CD4-positive, alpha-beta T cell (primary cell): Measurements from ENCODE around the gene FGD5. TPM values are rescaled to one million over a fixed set of nuclear protein-coding genes. Genes with fewer than 3 reads are reported as not detected.

Source experiments
- ATAC-seq: fragments of 200-7000 bp; cut with Tn5 transposase; one replicate; pipeline ENCODE4 v1.10.0; 2022; ENCODE audit warnings: mild to moderate bottlenecking; ENCODE audit not compliant: poor library complexity
- CTCF ChIA-PET: fragments of 350-600 bp; sonication (Branson Sonifier 250); formaldehyde crosslinking; loops from one replicate; lab custom pipeline; 2021; ENCODE audit warnings: antibody characterized with exemption, inconsistent platforms; lab: Charles Lee
- POLR2A ChIA-PET: fragments of 350-600 bp; sonication (Branson Sonifier 250); formaldehyde crosslinking; loops from one replicate; lab custom pipeline; 2021; ENCODE audit warnings: antibody characterized with exemption, inconsistent platforms; lab: Charles Lee
- DNase-seq, 14 experiments: peaks; one replicate each; pipeline ENCODE4 v3.0.0-alpha.2; 2013 to 2020; ENCODE audit warnings: mixed read lengths in 2 of 14
- H3K27ac ChIP-seq, 2 donors: one replicate each; pipeline versions ENCODE4 v1.5.1 to v1.7.0; 2013; ENCODE audit warnings: low read length in 2 of 2, low read depth in 1 of 2, mild to moderate bottlenecking in 1 of 2
- H3K27me3 ChIP-seq, 2 experiments: 1 replicate in 1 of 2; 2 replicates in 1 of 2; pipeline versions ENCODE4 v1.6.1 to v1.7.0; 2013; ENCODE audit warnings: low read length in 2 of 2, control low read depth in 1 of 2, mild to moderate bottlenecking in 1 of 2, moderate library complexity in 1 of 2; ENCODE audit not compliant: insufficient read depth in 2 of 2, control insufficient read depth in 1 of 2
- H3K36me3 ChIP-seq: one replicate; pipeline ENCODE4 v1.6.1; 2013; ENCODE audit warnings: low read length, control low read depth; ENCODE audit not compliant: insufficient read depth
- H3K4me1 ChIP-seq: one replicate; pipeline ENCODE4 v1.6.1; 2013; ENCODE audit warnings: low read length, control low read depth; ENCODE audit not compliant: insufficient read depth
- H3K4me3 ChIP-seq: one replicate; pipeline ENCODE4 v1.5.1; 2013; ENCODE audit warnings: mild to moderate bottlenecking, low read length, moderate library complexity
- H3K9me3 ChIP-seq, 2 experiments: 1 replicate in 1 of 2; 2 replicates in 1 of 2; pipeline versions ENCODE4 v1.6.1 to v1.7.0; 2013; ENCODE audit warnings: low read length in 2 of 2, mild to moderate bottlenecking in 2 of 2, control low read depth in 1 of 2, moderate library complexity in 1 of 2; ENCODE audit not compliant: control insufficient read depth in 1 of 2, insufficient read depth in 1 of 2
- H3K27ac Mint-ChIP-seq: one replicate; pipeline ENCODE4 v1.8.0; 2020; ENCODE audit warnings: mixed read lengths
- H3K27me3 Mint-ChIP-seq: one replicate; pipeline ENCODE4 v1.8.0; 2021; ENCODE audit warnings: mixed read lengths
- H3K36me3 Mint-ChIP-seq: one replicate; pipeline ENCODE4 v1.8.0; 2021; ENCODE audit warnings: low read depth, mixed read lengths
- H3K4me1 Mint-ChIP-seq: one replicate; pipeline ENCODE4 v1.8.0; 2021; ENCODE audit warnings: low read depth, mixed read lengths
- H3K4me3 Mint-ChIP-seq: one replicate; pipeline ENCODE4 v1.8.0; 2020; ENCODE audit warnings: mild to moderate bottlenecking, mixed read lengths
- H3K9me3 Mint-ChIP-seq: one replicate; pipeline ENCODE4 v1.8.0; 2020; ENCODE audit warnings: mixed read lengths
- CTCF ChIP-seq: fragments of 200-600 bp; IDR thresholded peaks from one replicate; pipeline ENCODE4 v1.8.0; 2022; ENCODE audit warnings: antibody characterized with exemption, mild to moderate bottlenecking
- intact Hi-C, 2 experiments: fragments of 100-400 bp; cut with DNase I in 1 of 2; cut with micrococcal nuclease in 1 of 2; formaldehyde crosslinking; loops; one replicate each; pipeline versions ENCODE4 v1.15.1 to v1.9.0; 2023 to 2025; cut with DNase I, micrococcal nuclease
- total RNA-seq, 174 experiments: library from RNA in 2 of 174; stranded (reverse) in 2 of 174; gene quantifications; one replicate each; pipeline ENCODE4 v1.2.3 and lab custom pipeline; 2021 to 2026

The FGD5 gene
- total RNA-seq, 2 experiments from 2014 or later: not detected

DNA sequence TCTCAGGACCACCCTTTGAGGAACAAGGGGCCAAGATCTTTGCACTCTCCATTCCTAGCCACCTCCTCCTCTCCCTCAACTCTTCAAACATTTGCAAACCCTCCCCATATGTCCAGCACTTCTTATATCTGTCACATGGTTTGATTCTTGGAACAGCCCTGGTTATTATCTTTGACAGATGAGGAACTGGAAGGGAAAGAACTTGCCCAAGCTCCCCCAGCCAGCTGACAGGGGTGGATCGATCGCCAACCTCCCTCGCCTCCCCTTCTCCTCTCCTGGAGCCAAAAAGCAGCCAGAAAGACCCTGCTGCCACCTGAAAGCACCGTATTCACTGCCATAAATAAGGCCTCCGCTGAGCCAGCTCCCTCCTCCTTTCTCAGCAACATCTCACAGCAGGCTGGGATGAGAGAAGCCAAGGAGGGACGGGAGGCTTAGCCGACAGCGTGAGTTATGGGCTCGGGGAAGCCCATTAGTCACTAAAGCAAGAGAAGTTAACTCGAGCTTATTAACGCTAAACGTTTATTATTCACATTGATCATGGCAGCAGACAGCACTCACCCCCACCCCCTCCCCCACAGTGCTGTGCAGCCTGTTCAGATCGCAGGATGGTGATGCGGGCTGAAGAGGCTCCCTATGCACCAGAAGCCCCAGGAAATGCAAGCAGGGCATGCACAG is 22.2 kb upstream of the FGD5 start:
- POLR2A ChIA-PET: no interaction called here
- H3K36me3 ChIP-seq: no peaks in the 10 kb centered on the region
- no peaks in the 10 kb centered on the region for H3K9me3 ChIP-seq
- no peak overlapping the region for H3K4me3 Mint-ChIP-seq
- no peak overlapping the region for H3K27ac ChIP-seq
- ATAC-seq (no peak), DNase-seq (no peak)
- no peaks in the 10 kb centered on the region for H3K27me3 ChIP-seq
- no peaks in the 10 kb centered on the region for H3K9me3 Mint-ChIP-seq
- no peak overlapping the region for H3K4me3 ChIP-seq
- no peaks in the 10 kb centered on the region for H3K4me1 ChIP-seq
- no peak for TF ChIP-seq CTCF
- intact Hi-C loops: no loop called here
- H3K4me1 Mint-ChIP-seq: no peaks in the 10 kb centered on the region
- CTCF ChIA-PET: no interaction called here
- no peaks in the 10 kb centered on the region for H3K36me3 Mint-ChIP-seq
- peaks cover 4% of the 10 kb centered on the region for H3K27me3 Mint-ChIP-seq
- no peak overlapping the region for H3K27ac Mint-ChIP-seq

- Histone ChIP-seq H3K4me3 (no peak overlapping the region), H3K9me3 (no peaks in the 10 kb centered on the region), H3K27me3 (no peaks in the 10 kb centered on the region), H3K4me1 (no peaks in the 10 kb centered on the region), H3K36me3 (no peaks in the 10 kb centered on the region), H3K27ac (no peak overlapping the region)
- ChIA-PET POLR2A (interaction anchor here (1.3 kb wide), 1 partner anchor 88 kb away, joined by 3 read pairs; no protein-coding TSS in a partner anchor), CTCF (no interaction called here)
- Mint-ChIP-seq H3K27me3 (peaks cover 3% of the 10 kb centered on the region), H3K4me1 (no peaks in the 10 kb centered on the region), H3K36me3 (no peaks in the 10 kb centered on the region), H3K4me3 (no peak overlapping the region), H3K27ac (no peak overlapping the region), H3K9me3 (no peaks in the 10 kb centered on the region)
- ATAC-seq (no peak), DNase-seq (no peak)
- intact Hi-C loops: no loop called here
- TF ChIP-seq CTCF: no peak
Observed at GRCh38 chr3:14797731-14798130, 21.0 kb upstream of the FGD5 start.

- no peak for TF ChIP-seq CTCF
- ChIA-PET CTCF (no interaction called here), POLR2A (interaction anchor here (1.3 kb wide), 1 partner anchor 87 kb away, joined by 3 read pairs; no protein-coding TSS in a partner anchor)
- Mint-ChIP-seq H3K27me3 (no peaks in the 10 kb centered on the region), H3K36me3 (no peaks in the 10 kb centered on the region), H3K4me3 (no peak overlapping the region), H3K4me1 (no peaks in the 10 kb centered on the region), H3K27ac (no peak overlapping the region), H3K9me3 (no peaks in the 10 kb centered on the region)
- Histone ChIP-seq H3K4me3 (no peak overlapping the region), H3K36me3 (no peaks in the 10 kb centered on the region), H3K9me3 (no peaks in the 10 kb centered on the region), H3K27me3 (no peaks in the 10 kb centered on the region), H3K27ac (no peak overlapping the region), H3K4me1 (no peaks in the 10 kb centered on the region)
- intact Hi-C loops: no loop called here
- ATAC-seq (no peak), DNase-seq (no peak)
Observed at GRCh38 chr3:14798231-14798630, 20.5 kb upstream of the FGD5 start.
